SKM-1 (cell line): ENCODE results near the gene RSPH6A.

Source experiments
- DNase-seq: peaks from one replicate; lab custom pipeline; 2025; ENCODE audit not compliant: unreplicated experiment; lab: John Stamatoyannopoulos, UW

Gene RSPH6A

GRCh38 chr19:45814851-45815480 is at the start of gene RSPH6A:
TSS of gene RSPH6A (minus strand) at chr19:45815308. CDS start at chr19:45815176, 132 bp downstream.
- no peak for DNase-seq

- DNase-seq: no peak
These were observed 49.5 kb upstream of the RSPH6A start for GRCh38 chr19:45864629-45865082.

- DNase-seq: no peak
These were observed 48.9 kb upstream of the RSPH6A start, which contains the start of gene FOXA3 for GRCh38 chr19:45863840-45864628. TSS of gene FOXA3 (plus strand) at chr19:45864326. CDS start at chr19:45864457, 131 bp downstream.

GRCh38 chr19:45863335-45863839 is 48.3 kb upstream of the RSPH6A start:
- DNase-seq: no peak

GRCh38 chr19:45862564-45863334 is 47.6 kb upstream of the RSPH6A start, which contains the start of gene SYMPK:
TSS of gene SYMPK (minus strand) at chr19:45863147. CDS start at chr19:45854495, 8,652 bp downstream.
- DNase-seq: peak; percentile 77

GRCh38 chr19:45862271-45862563 is 47.1 kb upstream of the RSPH6A start:
- DNase-seq: no peak

GRCh38 chr19:45860359-45861259 is 45.5 kb upstream of the RSPH6A start:
- no peak for DNase-seq

GRCh38 chr19:45854167-45854778 is 39.2 kb upstream of the RSPH6A start:
- DNase-seq: no peak

- no peak for DNase-seq
These were observed 37.9 kb upstream of the RSPH6A start for GRCh38 chr19:45852983-45853382.

- no peak for DNase-seq
These were observed 37.1 kb upstream of the RSPH6A start for GRCh38 chr19:45852145-45852750.

GRCh38 chr19:45848922-45849321 is 33.8 kb upstream of the RSPH6A start:
- no peak for DNase-seq

- DNase-seq: no peak
These were observed 32.6 kb upstream of the RSPH6A start for GRCh38 chr19:45847663-45848062.

GRCh38 chr19:45842198-45842597 is 27.1 kb upstream of the RSPH6A start:
- DNase-seq: no peak

- no peak for DNase-seq
These were observed 19.9 kb upstream of the RSPH6A start for GRCh38 chr19:45834970-45835369.

- no peak for DNase-seq
These were observed 13.8 kb upstream of the RSPH6A start for GRCh38 chr19:45828945-45829344.

- no peak for DNase-seq
These were observed 13.4 kb upstream of the RSPH6A start for GRCh38 chr19:45828523-45828922.

GRCh38 chr19:45827459-45828093 is 12.5 kb upstream of the RSPH6A start:
- no peak for DNase-seq

- no peak for DNase-seq
These were observed 11.8 kb upstream of the RSPH6A start for GRCh38 chr19:45826934-45827333.
